NOMO-1 treated with dmso at 0.1 percent for 144 hours (cell line): Measurements from ENCODE around the gene CDC20B.
A peak's percentile ranks its signal among the peaks of the same experiment; 100 is the strongest.
"Not testable (repeated sequence)": the region's sequence is repeated elsewhere in the genome, so short reads cannot be mapped to it uniquely, and the experiment has no call there.

Source experiments
- DNase-seq: peaks from one replicate; lab custom pipeline; 2025; ENCODE audit not compliant: unreplicated experiment; lab: John Stamatoyannopoulos, UW

The CDC20B gene

DNA sequence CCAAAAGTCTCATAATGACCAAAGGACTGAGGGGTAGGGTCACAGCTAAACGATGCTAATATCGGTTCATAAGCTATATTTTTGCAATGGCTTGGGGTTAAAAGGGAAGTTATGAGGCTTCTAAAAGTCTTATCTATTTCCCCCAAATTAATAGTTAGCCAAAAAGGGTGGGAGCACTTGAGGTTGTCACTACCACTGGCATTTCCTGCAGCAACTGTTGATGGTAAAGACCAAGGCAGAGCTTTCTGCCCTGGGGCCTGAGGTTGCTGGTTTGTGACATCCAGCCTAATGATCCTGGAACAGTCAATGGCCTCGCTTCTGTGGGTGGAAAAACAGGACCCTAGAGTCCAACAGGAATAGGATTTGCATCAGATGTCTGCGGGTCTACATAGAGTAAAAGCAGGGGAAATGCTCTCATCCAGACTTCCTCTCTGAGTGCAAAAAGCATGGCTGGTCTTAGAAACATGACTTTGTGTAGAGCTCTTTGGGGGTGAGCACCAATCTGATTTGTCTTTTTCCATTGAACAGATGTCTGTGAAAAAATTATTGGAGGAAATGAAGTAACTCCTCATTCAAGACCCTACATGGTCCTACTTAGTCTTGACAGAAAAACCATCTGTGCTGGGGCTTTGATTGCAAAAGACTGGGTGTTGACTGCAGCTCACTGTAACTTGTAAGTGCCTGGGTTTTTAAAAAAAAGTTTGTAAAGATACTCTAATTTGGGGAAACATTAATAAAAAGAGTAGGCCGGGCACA is 67.9 kb downstream of the CDC20B start:
- peak; percentile 55 for DNase-seq

DNA sequence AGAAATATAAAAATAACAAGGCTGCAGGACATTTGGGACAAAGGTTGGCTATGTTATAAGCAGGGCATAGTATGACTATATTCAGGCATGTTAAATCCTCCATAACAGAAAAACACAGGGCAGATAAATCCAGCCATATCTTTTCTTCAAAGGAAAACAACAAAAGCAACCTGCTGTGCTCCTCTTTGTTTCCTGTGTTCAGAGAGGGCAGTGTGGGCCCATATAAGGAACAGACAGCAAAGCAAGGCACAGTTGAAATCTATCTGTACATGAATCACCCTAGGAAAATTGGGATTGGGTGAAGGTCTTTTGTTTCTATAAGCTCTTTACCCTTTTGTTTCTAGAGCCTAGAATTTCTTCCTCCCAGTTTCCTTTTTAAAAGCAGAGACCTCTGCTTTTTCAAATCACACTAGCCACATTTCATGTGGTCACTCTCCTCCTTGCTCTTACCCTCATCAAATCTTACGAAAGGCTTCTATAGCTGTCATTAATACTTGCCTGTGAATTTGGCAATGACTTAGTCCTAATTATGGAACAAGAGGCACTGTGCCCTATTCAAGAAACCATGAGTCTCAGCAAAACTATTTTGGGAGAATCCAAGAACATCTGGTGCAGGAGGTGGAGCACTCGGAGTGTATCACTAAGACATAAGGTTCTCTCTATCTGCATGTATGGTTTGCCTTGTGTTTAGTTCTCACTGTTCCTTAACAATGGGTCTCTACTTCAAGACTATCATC is 68.8 kb downstream of the CDC20B start:
- peak; percentile 76 for DNase-seq

DNA sequence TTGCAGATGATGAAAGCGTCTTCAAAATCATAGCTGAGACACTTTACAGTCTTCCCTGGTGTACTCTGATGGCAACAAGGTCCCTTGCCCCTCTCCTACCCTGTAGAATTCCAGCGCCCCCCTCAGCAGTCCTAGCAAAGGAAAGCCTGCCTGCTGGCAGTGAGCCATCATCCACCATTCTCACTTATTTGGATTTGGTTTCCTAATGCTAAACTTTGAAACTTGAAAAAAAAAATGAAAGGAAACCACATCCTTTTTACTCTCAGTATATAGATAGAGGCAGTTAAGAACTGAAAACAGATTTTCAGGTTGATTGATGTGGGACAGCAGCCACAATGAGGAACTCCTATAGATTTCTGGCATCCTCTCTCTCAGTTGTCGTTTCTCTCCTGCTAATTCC is 70.6 kb downstream of the CDC20B start, which contains the start of gene GZMA:
TSS of gene GZMA (plus strand) at position 299 of the 400 bp plus-strand sequence. CDS start at position 336, 37 bp downstream.
- DNase-seq = peak; percentile 74

DNA sequence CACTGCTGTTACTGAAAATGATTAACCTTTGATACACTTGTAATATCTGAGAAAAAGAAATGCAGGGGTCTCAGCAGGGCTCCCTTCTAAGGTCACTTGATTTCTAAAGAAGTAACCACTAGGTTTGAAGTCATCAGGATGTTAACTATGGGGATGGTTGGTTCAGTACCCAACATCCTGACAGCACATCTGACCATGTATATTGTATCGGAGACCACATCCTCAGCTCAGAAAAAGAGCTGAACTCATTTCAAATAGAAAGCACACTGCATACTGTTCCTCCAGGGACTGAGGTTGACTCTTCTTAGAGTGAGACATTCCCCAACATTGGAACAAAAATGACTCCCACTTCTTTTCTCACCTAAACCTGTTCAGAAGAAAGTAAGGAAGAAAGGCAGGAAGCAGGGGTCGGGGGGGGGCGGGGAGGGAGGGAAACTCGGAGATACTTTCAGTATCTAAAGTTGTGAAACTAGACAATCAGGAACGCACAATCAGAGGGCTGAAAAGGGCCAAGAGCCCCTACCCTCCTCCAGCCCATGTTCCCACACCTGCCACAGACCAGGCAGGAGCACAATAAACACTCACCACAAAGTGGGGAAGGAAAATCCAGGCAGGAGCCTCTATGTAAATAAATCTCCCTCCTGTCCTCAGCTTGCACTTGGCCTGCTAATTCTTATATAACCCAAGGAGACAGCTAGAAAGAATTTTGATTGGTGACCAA is 71.3 kb downstream of the CDC20B start:
- no peak for DNase-seq

DNA sequence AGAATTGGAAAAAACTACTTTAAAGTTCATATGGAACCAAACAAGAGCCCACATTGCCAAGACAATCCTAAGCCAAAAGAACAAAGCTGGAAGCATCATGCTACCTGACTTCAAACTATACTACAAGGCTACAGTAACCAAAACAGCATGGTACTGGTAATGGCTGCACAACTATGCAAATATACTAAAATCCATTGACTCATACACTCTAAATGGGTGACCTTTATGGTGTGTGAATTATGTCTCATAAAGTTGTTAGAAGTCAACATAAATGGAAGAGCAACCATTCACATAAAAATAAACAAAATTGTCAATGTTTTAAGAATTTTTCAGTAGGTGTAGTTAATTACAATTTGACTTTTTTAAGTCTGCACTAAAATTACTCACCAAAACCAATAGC is 71.8 kb downstream of the CDC20B start:
- DNase-seq = not testable (repeated sequence)

DNA sequence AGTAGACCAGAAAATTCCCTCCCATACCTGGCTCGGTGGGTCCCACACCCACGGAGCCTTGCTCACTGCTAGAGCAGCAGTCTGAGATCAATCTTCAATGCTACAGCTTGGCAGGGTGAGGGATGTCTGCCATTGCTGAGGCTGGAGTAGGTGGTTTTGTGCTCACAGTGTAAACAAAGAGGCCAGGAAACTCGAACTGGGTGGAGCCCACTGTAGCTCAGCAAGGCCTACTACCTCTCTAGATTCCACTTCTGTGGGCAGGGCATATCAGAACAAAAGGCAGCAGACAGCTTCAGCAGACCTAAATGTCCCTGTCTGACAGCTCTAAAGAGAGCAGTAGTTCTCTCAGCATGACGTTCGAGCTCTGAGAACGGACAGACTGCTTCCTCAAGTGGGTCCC is 76.1 kb downstream of the CDC20B start:
- no peak for DNase-seq

DNA sequence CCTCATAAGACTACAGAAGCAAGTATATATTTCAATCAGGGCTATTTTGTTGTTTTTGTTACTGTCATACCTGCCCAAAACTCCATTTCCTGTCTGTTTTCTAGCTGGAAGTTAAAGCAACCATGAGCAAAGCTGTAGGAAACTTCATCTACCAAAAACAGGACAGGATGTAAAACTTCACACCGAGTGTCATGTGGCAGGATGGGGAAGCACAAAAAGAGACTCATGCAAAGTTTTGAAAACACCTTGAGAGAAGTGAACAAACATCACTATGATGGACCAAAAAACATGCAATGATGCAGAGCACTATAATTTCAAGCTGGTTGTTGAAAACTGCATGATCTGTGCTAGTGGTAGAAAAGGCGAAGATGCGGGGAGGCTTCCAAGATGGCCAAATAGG is 76.8 kb downstream of the CDC20B start:
- DNase-seq = no peak

DNA sequence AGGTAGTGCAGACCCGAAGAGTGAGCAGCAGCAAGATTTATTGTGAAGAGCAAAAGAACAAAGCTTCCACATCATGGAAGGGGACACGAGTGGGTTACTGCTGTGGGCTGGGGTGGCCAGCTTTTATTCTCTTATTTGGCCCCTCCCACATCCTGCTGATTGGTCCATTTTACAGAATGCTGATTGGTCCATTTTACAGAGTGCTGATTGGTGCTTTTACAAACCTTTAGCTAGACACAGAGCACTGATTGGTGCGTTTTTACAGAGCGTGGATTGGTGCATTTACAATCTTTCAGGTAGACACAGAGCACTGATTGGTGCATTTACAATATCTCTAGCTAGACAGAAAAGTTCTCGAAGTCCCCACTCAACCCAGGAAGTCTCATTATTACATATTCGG is 82.0 kb downstream of the CDC20B start:
- not testable (repeated sequence) for DNase-seq

DNA sequence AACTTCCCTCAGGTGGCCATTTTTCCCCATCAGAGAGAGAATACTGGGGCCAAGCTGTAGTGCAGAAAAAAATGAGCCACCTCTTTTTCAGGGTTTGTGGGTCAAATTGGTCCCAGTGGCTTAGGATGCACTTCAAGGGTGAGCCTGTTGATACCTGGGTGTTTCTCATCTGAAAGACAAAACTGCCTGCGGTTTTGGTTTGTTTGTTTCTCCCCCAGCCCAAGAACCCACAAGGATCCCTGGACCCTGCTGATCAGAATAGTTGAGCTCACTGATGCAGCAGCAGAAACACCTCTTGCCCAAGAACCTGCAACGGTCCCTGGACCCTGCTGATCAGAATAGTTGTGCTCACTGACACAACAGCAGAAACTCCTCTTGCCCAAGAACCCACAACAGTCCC is 83.7 kb downstream of the CDC20B start:
- DNase-seq = not testable (repeated sequence)

DNA sequence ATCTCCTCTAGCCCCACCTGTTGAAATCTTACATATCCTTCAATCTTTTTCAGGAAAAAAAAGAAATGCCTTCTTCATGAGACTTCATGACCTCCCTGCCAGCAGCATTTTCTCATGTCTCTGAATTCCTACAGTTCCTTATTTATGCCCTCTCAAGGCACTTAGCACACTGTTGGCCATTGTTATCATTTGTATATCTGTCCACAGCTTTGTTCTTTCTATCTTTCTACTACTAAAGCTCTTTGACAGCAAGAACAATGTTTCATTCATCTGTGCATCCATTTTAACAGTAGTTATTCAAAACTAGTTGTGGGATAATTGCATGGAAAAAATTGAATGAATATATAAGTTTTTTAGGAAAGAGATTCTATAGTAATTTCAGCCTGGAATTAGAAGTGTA is 91.4 kb downstream of the CDC20B start:
- DNase-seq = no peak

DNA sequence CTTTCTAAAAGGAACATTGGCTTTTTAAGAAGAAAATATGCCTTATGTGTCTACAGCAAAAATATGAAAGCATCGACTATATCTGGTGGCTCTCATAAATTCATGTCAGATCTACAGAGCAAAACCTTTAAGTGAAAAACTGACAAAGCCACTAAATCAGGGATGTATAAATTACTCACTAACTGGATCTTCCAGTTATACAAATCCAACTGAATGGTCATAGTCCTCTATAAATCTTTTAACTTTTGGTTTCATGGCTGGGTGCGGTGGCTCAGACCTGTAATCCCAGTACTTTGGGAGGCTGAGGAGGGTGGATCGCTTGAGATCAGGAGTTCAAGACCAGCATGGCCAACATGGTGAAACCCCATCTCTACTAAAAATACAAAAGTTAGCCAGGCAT is 99.8 kb downstream of the CDC20B start:
- no peak for DNase-seq

DNA sequence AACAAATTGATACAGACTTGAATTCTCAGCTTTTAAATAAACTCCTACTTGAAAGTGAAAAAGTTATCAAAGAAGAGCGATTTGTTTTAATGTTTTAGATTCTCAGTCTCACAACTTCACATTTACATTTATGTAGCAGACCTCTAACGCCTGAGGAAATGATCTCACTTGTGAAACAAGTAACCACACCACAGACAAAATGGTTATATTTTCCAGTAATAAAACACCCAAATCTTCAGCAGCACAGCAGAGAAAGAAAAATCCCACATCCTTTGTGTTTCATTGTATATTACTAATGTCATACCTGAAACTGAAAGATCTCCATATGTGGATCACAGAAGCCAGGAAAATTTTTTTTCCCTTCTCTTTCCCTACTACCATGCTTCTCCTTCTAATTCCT is 100.3 kb downstream of the CDC20B start:
- no peak for DNase-seq

DNA sequence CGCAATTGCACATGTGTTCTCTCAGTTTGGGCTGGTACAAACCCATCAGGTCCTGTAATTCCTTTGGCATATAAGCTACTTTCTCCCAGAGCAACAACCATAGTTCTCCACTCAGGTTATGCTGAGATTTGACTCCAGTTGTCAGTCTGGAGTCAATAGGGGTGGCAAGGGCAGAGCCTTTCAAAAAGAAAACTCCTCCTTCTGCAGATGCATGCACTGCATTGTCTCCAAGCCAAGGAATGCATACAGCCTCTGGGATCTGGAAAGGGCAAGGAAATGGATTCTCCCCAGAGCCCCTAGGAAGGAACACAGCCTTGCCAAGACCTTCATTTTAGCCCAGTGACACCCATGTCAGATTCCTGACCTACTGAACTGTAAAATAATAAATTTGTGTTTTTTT is 101.6 kb downstream of the CDC20B start:
- no peak for DNase-seq

DNA sequence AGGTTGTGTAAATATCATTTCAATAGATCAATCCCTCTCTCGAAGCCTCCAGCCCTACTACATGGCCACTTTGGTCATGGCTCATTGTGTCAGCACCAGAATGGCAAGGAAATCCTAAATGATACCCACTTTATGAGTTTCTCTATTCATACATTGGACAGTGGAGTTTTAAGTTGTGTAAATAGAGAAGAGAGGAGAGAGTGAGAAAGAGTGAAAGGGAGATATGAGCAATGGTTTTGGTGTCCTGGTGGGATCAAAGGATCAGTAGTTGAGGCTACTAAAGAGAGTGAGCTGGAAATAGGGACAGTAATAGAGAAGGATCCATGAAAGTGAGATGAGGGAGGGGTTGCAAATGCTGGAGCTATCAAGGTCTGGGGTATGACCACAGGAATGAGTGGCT is 102.0 kb downstream of the CDC20B start:
- no peak for DNase-seq

DNA sequence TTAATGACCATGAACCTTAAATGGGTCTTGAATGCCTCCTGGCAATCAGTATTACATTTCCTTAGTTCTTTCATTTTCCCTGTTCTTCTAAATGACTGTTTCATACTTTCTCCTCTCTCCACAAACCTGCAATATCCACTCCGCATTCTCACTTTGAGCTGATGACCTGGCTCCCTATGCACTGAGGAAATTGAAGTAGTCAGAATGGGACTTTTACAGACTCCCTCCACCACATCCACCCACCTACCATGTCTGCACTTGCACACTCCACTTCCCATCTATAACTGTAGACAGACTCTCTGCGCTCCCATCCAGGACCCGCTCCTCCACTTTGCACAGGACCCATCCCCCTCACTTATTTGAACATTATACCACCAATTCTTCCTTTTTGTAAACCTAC is 106.7 kb downstream of the CDC20B start:
- DNase-seq = no peak

DNA sequence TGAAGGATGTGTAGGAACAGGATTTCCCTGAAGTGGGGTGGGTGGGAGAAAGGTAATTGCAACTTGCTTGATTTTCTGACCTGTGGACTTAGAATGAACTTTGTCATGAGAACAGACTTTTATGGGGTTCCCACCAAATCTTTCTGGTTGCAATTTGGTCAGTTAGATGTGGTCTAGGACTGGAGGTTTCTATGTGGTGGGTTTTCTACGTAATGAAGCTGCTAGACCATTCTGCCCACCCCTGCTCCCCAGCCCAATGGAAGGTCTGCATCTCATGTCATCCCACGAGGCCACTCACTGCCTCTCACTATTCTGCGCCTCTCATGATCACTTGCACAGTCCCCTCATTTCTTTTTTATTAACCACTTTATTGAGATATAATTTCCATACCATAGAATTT is 108.5 kb downstream of the CDC20B start:
- no peak for DNase-seq

DNA sequence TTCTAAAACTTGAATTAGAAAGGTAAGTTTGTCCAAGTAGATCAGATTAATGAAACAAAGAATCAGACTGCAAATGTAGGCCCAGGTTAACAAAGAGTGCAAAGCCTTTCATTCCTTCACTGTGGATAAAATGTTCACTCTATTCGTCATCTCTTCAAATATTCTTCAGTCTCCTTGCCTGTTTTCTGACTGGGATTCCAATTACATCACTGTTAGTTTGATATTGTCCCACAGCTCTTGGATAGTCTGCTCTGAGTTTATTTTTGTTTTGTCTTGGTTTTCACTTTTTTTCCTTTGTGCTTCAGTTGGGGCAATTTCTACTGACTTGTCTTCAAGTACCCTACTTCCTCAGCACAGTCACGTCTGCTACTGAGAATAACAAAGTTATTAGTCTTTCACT is 109.1 kb downstream of the CDC20B start:
- DNase-seq = no peak

DNA sequence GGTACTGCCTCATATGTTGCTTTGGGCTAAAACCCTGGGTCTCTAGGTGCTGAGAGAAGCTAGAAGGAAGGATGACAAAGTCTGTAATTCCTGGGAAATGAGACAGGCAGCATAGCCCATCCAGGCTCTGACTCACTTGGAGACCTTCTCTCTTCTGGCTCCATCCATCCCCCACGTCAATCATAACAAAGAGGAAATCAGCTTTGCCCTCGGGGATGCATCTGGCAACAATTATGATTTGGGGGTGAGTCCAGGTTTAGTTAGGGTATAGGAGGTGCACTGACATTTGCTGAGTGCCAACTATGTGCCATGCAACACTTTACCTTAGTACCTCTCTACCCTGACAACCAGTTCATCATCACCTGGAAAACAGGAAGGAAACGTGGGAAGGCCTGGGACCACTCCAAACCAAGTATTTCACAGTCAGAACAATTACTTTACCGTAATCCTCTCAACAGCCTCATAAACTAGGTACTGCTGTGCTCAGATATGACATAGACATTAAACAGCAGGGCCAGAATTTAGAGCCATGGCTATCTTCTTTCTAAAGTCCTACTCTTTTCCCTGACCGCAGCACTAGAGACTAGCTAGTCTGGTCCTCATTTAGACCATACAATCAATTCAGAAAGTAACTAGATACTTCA is 109.6 kb downstream of the CDC20B start:
- DNase-seq = no peak
